Neural crest cell (in vitro differentiated cells): ENCODE measurements around the gene CRYBA1. TPM values are rescaled to one million over a fixed set of nuclear protein-coding genes. Genes with fewer than 3 reads are reported as not detected.
"Not testable (repeated sequence)": the region's sequence is repeated elsewhere in the genome, so short reads cannot be mapped to it uniquely, and the experiment has no call there.

Experiments
- DNase-seq: peaks from one replicate; pipeline ENCODE4 v3.0.0; 2021; ENCODE audit warnings: low read depth, mixed read lengths, low spot score
- H3K27ac Mint-ChIP-seq: one replicate; pipeline ENCODE4 v1.8.0; 2021; ENCODE audit warnings: mild to moderate bottlenecking, mixed read lengths; ENCODE audit not compliant: unreplicated experiment
- H3K27me3 Mint-ChIP-seq: 2 replicates; pipeline ENCODE4 v1.8.0; 2021; ENCODE audit warnings: low read depth, mild to moderate bottlenecking, mixed read lengths
- H3K36me3 Mint-ChIP-seq: 2 replicates; pipeline ENCODE4 v1.8.0; 2021; ENCODE audit warnings: low read depth, mild to moderate bottlenecking, mixed read lengths
- H3K4me1 Mint-ChIP-seq: 2 replicates; pipeline ENCODE4 v1.8.0; 2021; ENCODE audit warnings: mixed read lengths
- H3K4me3 Mint-ChIP-seq: one replicate; pipeline ENCODE4 v1.8.0; 2021; ENCODE audit warnings: mild to moderate bottlenecking, mixed read lengths
- H3K9me3 Mint-ChIP-seq: 2 replicates; pipeline ENCODE4 v1.8.0; 2021; ENCODE audit warnings: mixed read lengths
- total RNA-seq: library from RNA; stranded (reverse); gene quantifications from 2 replicates; pipeline ENCODE4 v1.2.1, GENCODE V29; 2021
- TF ChIP-seq, protein P1 (sequence below): fragments of 200-600 bp; sonication (generic); conservative IDR thresholded peaks from 2 replicates; pipeline ENCODE4 v1.5.0; 2021; ENCODE audit warnings: antibody characterized with exemption, mild to moderate bottlenecking

CRYBA1 gene
- total RNA-seq, 1 donor from 2014 or later: 2.4 TPM

DNA sequence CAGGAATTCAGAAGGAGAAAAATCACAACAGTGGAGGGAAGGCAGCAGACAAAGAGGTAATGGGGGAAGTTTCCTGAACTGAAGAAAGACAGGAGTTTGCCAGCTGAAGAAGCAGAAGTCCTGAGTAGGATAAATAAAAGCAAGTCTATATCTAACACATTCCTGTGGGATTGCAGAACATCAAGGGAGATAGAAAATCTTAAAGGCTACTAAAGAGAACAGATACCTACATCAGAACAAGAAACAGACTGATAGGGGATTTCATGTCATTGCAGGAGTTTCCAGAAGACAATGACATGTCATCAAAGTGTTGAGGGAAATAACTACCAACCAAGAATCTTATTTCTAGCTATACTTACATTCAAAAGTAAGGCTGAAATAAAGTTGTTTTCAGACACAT lies 21.3 kb upstream of the CRYBA1 start:
- TF ChIP-seq, protein P1, sequence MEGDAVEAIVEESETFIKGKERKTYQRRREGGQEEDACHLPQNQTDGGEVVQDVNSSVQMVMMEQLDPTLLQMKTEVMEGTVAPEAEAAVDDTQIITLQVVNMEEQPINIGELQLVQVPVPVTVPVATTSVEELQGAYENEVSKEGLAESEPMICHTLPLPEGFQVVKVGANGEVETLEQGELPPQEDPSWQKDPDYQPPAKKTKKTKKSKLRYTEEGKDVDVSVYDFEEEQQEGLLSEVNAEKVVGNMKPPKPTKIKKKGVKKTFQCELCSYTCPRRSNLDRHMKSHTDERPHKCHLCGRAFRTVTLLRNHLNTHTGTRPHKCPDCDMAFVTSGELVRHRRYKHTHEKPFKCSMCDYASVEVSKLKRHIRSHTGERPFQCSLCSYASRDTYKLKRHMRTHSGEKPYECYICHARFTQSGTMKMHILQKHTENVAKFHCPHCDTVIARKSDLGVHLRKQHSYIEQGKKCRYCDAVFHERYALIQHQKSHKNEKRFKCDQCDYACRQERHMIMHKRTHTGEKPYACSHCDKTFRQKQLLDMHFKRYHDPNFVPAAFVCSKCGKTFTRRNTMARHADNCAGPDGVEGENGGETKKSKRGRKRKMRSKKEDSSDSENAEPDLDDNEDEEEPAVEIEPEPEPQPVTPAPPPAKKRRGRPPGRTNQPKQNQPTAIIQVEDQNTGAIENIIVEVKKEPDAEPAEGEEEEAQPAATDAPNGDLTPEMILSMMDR: no peak
- Mint-ChIP-seq H3K36me3 (no peaks in the 10 kb centered on the region), H3K9me3 (peaks cover 5% of the 10 kb centered on the region), H3K27me3 (no peaks in the 10 kb centered on the region), H3K4me3 (no peak overlapping the region), H3K4me1 (no peaks in the 10 kb centered on the region), H3K27ac (no peak overlapping the region)
- no peak for DNase-seq

DNA sequence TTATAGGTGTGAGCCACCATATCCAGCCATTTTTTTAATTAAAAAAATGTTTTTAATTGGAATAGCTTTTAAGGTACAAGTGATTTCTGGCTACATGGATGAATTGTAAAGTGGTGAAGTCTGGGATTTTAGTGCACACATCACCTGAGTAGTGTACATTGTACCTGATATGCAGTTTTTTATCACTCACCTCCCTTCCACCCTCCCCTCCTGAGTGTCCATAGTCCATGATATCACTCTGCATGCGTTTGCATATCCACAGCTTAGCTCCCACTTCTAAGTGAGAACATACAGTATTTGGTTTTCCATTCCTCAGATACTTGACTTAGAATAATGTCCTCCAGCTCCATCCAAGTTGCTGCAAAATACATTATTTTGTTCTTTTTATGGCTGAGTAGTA lies 13.4 kb upstream of the CRYBA1 start:
- Mint-ChIP-seq H3K36me3 (no peaks in the 10 kb centered on the region), H3K4me1 (peaks cover 1% of the 10 kb centered on the region), H3K27ac (no peak overlapping the region), H3K27me3 (no peaks in the 10 kb centered on the region), H3K4me3 (no peak overlapping the region), H3K9me3 (peaks cover 2% of the 10 kb centered on the region)
- TF ChIP-seq, protein P1: no peak
- DNase-seq: no peak

DNA sequence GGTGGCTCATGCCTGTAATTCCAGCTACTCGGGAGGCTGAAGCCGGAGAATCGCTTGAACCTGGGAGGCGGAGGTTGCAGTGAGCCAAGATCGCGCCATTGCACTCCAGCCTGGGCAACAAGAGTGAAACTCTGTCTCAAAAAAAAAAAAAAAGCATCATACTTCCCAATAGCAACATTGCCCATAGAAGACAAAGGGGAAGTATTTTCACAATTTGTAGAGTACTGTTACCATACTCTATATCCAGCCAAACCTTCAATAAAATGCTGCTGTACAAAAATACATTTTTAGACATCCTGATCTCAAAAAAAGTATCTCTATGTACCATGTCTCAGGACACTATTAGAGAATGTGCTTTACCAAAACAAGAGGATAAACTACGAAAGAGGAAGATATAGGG lies 11.7 kb upstream of the CRYBA1 start:
- DNase-seq, H3K27me3 Mint-ChIP-seq, H3K36me3 Mint-ChIP-seq, H3K4me3 Mint-ChIP-seq, H3K27ac Mint-ChIP-seq, H3K4me1 Mint-ChIP-seq, H3K9me3 Mint-ChIP-seq: not testable (repeated sequence)

DNA sequence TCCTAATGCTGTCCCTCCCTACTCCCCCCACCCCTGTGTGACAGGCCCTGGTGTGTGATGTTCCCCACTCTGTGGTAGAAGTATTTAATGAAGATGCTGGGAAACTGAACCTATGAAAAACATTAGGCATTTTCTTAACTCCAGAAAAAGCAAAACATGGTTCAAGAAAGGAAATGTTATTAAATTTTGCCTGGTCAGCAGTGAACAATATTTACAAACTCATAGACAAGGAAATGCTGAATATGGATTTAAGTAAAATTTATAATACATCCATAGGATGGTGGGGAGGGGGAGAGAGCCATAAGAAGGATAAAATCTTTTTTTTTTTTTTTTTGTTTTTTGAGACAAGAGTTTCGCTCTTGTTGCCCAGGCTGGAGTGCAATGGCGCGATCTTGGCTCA lies 10.8 kb upstream of the CRYBA1 start:
- H3K4me1 Mint-ChIP-seq: peaks cover 14% of the 10 kb centered on the region
- TF ChIP-seq, protein P1: no peak

DNA sequence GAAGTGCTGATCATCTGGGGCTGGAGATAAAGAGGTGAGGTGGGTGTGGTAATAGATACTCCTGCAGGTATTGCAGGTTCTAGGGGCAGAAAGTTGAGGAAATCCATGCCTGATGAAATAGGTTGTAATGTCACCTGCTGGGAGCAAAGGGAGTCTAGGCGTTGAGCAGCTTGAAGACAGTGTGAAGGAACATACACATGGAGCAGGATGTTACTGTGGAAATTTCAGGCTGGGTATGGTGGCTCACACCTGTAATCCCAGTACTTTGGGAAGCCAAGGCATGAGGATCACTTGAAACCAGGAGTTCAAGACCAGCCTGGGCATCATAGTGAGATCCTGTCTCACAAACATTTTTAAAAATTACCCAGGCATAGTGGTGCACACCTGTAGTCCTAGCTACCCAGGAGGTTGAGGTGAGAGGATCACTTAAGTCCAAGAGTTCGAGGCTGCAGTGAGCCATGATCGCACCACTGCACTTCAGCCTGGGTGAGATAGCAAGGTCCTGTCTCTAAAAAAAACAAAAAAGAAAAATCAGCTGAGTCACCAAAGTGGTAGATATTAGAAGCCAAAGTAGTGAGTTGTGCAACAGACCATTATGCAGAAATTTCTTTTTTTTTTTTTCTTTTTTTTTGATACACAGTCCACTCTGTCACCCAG lies 9.1 kb upstream of the CRYBA1 start:
- Mint-ChIP-seq H3K27me3 (no peaks in the 10 kb centered on the region), H3K4me3 (no peak overlapping the region), H3K9me3 (no peaks in the 10 kb centered on the region), H3K4me1 (peaks cover 27% of the 10 kb centered on the region), H3K27ac (no peak overlapping the region), H3K36me3 (no peaks in the 10 kb centered on the region)
- DNase-seq: no peak
- TF ChIP-seq, protein P1: no peak

More for the DNA sequence above, 10.8 kb upstream of the CRYBA1 start:
- DNase-seq: no peak
- Mint-ChIP-seq H3K27ac (no peak overlapping the region), H3K4me3 (no peak overlapping the region), H3K9me3 (no peaks in the 10 kb centered on the region), H3K27me3 (no peaks in the 10 kb centered on the region), H3K36me3 (no peaks in the 10 kb centered on the region)

DNA sequence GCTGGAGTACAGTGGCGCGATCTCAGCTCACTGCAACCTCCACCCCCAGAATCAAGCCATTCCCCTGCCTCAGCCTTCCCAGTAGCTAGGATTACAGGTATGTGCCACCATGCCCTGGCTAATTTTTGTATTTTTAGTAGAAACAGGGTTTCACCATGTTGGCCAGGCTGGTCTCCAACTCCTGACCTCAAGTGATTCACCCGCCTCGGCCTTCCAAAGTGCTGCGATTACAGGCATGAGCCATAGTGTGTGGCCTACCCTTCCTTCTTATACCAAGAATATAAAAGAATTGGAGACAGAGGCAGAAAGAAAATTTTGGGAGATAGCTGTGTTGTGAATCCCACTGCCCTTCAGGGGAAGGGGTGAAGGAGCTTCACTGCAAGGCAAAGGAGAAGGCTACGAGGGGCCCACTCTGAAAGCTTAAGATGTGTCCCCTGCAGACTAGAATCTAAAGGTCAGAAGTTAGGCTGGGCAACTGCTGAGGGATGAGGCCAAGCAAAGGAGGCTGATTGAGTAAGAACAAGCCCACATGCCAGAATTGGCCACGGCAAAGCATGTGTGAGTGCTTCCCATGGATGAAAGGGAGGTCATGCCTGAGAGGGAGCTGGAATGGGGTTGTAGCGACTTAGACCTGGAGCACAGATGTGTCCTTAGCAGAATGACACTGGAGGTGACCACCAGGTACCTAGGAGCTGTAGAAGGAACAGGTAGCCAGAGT lies 8.4 kb upstream of the CRYBA1 start:
- Mint-ChIP-seq H3K27me3 (no peaks in the 10 kb centered on the region), H3K4me1 (peaks cover 30% of the 10 kb centered on the region), H3K4me3 (no peak overlapping the region), H3K36me3 (no peaks in the 10 kb centered on the region), H3K27ac (peak overlapping the region; percentile 63), H3K9me3 (no peaks in the 10 kb centered on the region)
- no peak for DNase-seq
- TF ChIP-seq, protein P1: no peak
